Stimulated activated CD4-positive, alpha-beta T cell treated with anti-CD3 and anti-CD28 coated beads, Interleukin-1b, Interleukin-23, amount 100 ng/mL, for 48 hours (primary cell): ENCODE measurements around the gene EGFL8.

Experiments
- DNase-seq: peaks from one replicate; pipeline ENCODE4 v3.0.0-alpha.2; 2020

EGFL8 gene

GRCh38 chr6:32147401-32148132 lies 16.8 kb upstream of the EGFL8 start:
- DNase-seq = no peak

DNA sequence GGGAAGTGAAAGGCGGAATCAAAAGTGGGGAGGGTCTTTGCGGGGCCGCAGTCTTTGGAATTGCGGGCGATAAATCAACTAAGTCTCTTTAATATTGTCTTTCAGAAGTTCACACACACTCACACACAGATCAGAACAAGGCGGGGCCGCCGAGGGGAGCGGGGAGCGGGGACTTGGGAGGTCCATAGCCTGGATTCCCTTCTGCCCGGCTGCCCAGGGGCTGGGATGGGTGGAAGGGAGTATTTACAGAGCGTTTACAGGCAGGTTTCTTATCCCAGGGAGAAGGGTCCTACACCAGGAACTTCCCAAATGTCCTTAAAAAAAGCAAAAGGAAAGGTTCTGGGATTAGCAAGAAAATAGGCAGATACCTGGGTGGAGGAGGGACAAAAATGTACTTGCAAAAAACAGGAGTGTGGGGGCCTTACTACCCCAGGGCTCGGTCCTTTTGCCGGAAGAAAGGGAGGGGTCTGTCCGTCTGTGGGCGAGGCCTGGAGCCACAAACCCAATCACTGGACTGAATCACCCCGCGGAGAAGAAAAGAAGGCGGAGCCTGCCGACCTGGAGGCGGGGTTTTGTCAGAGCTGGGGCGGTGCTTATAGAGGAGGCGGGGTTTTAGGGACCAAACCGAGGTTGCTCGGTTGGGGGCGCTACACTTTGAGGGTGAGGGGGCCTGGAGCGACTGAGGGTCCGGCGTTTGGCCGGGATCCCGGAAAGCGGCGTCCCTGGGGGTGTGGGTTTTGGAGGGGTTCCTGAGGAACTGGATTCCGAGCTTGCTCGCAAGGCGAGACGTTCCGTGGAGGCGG lies 15.9 kb upstream of the EGFL8 start:
- DNase-seq = peak; percentile 84

DNA sequence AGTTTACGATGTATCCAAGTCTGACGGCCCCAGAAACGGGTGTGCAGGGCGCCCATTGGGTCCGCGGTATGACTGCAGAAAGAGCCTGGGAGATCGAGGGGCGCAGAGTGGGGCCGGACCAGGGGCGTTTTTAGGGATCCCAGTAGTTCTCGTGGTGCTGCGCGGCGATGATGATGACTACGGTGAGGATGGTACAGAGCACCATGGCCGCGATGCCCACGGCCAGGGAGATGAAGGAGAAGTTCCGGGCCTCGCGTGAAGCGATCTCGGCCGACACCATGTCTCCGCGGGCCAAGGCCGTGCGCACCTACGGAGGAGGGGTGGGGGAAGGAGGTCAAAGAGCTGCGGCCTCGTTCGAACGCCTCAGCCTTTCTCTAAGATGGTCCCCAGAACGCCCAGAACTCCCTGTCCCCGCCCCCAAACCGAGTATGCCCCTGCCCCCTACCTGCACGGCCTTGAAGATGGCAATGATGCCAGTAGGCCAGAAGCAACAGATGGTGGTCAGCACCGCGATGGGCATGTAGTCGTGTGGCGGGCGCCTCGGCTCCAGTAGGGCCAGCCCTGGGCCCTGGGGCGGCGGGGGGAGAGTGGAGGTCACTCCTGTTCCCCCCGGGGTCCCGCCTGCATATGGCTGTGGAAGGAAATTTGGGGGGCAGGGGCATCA lies 15.2 kb upstream of the EGFL8 start:
- DNase-seq = no peak

GRCh38 chr6:32149932-32150870 lies 14.2 kb upstream of the EGFL8 start:
- DNase-seq = no peak

GRCh38 chr6:32151181-32151862 lies 13.1 kb upstream of the EGFL8 start:
- DNase-seq = no peak

DNA sequence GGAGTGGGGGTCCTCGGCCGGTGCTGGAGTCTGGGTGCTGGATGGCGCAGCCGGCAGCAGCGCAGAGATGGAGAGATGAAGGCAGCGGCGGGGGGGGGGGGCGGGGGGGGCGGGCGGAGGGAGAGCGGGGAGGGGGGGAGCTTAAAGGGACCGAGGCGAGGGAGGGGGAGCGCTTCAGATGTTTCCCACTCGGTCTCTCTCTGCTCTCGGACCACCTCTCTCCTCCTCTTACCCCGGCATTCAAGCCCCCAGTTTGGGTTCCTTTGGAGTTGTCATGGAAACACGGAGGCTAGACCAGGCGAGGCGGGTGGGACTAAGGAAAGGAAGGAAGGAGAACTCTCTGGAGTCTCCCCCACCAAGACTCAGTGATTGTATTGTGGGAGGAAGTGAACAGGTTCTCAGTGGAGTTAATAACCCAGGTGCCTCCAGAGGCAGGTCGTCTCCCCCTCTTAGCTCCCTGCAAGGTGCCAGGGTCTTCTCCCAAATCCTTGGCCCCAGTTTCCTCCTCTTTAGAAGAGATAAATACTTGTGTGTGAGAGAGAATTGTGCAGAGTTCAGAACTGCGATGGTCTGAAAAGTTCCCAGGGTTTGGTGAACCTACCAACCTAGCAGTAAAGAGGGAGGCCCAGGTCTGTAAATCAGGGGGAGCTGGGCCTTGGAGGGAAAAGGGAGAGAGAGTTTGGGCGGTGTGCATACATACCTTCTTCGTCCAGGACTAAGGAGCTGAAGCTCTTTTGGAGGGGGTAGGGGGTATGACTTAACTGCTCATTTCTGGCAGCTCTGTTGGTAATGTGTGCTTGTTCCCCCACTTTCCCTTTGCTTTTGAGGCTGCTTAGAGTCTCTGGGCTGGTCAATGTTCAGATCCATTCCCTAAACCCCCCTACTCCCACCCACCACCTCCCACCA lies 12.3 kb upstream of the EGFL8 start, which contains the start of gene PRRT1:
TSS of gene PRRT1 (minus strand) at position 77 of the 906 bp plus-strand sequence. CDS start 112 bp downstream, outside the sequence.
- DNase-seq = no peak

DNA sequence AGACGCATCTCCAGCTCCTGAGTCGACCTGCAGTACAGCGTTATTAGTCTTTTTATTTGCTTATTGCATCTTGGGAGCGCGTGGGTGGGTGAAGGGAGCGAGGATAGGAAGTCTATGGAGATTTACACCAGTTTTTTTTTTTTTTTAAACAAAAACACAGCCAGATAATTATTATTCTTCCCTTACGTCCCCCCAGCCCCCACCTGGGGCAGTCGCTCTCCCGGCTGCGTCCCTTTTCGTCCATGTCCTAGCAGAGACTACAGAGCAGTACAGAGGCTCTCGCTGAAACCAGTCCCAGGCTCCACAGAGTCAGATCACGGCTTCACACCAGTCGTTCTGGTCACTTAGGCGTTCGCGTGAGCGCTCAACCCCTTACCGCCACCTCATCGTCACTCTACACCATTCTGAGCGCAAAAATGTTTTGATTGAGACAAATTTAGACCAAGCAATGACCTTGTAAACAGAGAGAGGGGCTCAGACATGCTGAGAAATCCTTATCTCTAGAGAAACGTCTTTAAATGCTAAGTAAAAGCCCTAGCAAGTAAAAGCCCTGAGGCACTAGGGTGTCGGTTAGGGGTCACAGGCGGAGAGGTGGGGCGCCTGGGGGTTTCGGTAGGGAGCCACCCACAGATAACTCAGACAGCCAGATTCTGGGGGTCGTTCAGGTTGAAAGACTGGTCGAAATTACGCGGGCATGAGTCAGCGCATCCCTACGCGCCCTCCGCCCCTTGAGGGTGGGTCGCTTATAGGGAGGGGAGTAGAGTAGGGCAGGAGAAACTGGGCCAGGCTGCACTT lies 11.4 kb upstream of the EGFL8 start:
- DNase-seq = no peak

- DNase-seq = peak; percentile 82
Observed at GRCh38 chr6:32153564-32154513, 10.6 kb upstream of the EGFL8 start, which contains the start of gene PPT2. Gene PPT2, plus strand, starts transcription at chr6:32154141. Its CDS starts 454 bp downstream, at chr6:32154595.

GRCh38 chr6:32154514-32155161 lies 9.8 kb upstream of the EGFL8 start:
- DNase-seq = peak; percentile 62

DNA sequence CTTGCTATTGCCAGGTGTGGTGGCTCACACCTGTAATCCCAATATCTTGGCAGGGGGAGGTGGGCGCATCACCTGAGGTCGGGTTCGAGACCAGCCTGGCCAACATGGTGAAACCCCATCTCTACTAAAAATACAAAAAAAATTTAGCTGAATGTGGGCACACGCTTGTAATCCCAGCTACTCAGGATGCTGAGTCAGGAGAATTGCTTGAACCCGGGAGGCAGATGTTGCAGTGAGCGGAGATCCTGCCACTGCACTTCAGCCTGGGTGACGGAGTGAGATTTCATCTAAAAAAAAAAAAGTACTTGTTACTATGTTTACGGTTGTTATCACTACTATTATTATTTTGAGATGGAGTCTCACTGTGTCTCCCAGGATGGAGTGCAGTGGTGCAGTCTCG lies 7.5 kb upstream of the EGFL8 start:
- DNase-seq = no peak

DNA sequence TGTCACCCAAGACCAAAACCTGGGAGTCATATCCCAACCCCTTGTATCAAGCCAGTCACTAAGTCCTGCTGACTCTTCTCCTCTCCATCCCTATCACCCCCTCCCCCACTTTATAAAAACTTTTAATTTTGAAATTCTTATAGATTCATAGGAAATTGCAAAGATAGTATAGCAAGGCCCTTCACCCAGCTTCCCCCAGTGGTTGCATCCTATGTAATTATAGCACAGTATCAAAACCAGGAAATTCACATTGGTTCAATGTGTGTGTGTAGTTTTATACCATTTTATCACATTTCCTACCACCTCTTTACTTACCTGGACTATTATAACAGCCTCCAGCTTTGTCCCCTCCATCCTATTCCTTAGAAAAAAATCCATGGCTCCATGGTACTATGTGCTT lies 6.3 kb upstream of the EGFL8 start:
- no peak for DNase-seq

GRCh38 chr6:32163559-32164258 lies 686 bp upstream of the EGFL8 start:
- DNase-seq = no peak

DNA sequence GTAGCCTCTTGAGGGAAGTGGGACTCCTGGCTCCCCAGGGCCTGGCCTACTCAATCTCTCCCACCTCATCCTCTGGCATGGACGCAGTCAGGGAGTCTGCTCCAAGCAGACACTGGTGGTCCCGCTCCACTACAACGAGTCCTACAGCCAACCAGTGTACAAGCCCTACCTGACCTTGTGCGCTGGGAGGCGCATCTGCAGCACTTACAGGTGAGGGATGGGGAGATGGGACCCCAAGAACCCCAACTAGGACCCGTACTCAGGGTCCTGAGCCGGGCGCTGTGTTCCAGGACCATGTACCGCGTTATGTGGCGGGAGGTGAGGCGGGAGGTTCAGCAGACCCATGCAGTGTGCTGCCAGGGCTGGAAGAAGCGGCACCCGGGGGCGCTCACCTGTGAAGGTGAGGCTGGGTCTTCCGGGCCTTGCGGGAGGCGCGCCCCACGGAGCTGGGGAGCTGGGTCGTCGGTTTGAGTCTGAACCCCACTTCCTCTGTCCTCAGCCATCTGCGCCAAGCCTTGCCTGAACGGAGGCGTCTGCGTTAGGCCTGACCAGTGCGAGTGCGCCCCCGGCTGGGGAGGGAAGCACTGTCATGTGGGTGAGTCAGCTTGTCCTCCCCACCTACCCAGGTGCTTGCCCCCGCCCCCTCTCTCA lies 2.1 kb downstream of the EGFL8 start:
- DNase-seq = no peak

DNA sequence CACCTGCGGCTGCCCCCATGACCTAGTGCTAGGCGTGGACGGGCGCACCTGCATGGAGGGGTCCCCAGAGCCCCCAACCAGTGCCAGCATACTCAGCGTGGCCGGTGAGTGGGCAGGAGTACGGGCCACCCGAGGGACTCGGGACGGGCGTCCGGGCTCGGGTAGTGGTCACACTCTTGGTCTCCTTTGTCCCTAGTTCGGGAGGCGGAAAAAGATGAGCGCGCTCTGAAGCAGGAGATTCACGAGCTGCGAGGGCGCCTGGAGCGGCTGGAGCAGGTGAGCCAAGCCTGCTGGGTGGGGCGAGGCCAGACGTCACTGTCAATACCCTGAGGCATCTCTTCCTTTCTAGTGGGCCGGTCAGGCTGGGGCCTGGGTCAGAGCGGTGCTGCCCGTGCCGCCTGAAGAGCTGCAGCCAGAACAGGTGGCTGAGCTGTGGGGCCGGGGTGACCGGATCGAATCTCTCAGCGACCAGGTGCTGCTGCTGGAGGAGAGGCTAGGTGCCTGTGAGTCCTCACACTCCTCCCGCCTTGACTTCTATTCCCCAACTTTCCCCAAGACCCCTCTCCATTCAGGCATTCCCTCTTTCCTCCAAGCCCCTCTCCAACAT lies 2.9 kb downstream of the EGFL8 start:
- DNase-seq = no peak

GRCh38 chr6:32167761-32168262 lies 3.4 kb downstream of the EGFL8 start:
- DNase-seq = no peak

DNA sequence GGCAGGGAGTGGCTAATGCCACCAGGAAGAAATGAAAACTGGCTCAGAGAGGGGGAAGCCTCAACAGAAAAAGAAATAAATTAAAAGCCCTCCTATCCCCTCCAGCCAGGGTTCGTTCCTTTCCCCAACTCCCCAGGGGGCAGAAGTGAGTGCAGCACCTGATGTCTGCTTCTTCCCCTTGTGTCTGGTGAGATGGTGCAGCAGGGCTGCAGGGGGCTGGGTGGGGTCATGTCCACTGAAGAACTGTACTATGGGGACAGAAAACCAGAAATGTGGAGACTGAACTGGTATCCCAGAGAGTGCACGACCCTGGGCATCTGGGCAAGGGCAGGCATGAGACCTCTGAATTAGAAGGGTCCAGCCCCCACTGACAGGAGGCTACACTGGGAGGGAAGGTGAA lies 4.0 kb downstream of the EGFL8 start:
- DNase-seq = no peak
